ENCODE measurements around the gene S1PR1. TPM values are rescaled to one million over a fixed set of nuclear protein-coding genes. Genes with fewer than 3 reads are reported as not detected.

The S1PR1 gene
- total and polyA plus RNA-seq, 2 donors (not counting 3 experiments of a cell fraction or from before 2014, with no cell fraction given) = 137 to 387 TPM

- peaks cover 14% of the 10 kb centered on the region for H3K79me2 ChIP-seq (ENCODE audit: control insufficient read depth, insufficient read depth, low read length)
- H3K4me2 ChIP-seq (ENCODE audit: insufficient read depth, low read length) = no peak overlapping the region
- peaks cover 47% of the 10 kb centered on the region for H3K4me1 ChIP-seq (ENCODE audit: control insufficient read depth, extremely low read depth, insufficient read depth, low read length)
- H2AFZ ChIP-seq (ENCODE audit: low read depth, low read length) = no peak overlapping the region
- H4K20me1 ChIP-seq (replicated peaks; ENCODE audit: control insufficient read depth, extremely low read depth, insufficient read depth, low read length) = no peaks in the 10 kb centered on the region
- DNase-seq (ENCODE audit: low read depth, low spot score) = no peak
- no peak for FAIRE-seq
- POLR2A ChIA-PET = no interaction called here
- no peaks in the 10 kb centered on the region for H3K9me3 ChIP-seq (replicated peaks; ENCODE audit: control insufficient read depth, insufficient read depth, low read length)
- no peak overlapping the region for H3K27ac ChIP-seq (ENCODE audit: insufficient read depth, low read depth, low read length)
- no peaks in the 10 kb centered on the region for H3K9me1 ChIP-seq (replicated peaks; ENCODE audit: control insufficient read depth, extremely low read depth, insufficient read depth, low read length)
- CTCF ChIA-PET = interaction anchor here (12.2 kb wide), 1 partner anchor 43 kb away, joined by 368 read pairs; no protein-coding TSS in a partner anchor
- intact Hi-C loops (cut with micrococcal nuclease) (no loop called here), dilution Hi-C loops (cut with MboI; ENCODE audit: extremely low pct_ligation_motif_present, low sequenced_read_pairs) (no loop called here)
- TF ChIP-seq, protein P1, sequence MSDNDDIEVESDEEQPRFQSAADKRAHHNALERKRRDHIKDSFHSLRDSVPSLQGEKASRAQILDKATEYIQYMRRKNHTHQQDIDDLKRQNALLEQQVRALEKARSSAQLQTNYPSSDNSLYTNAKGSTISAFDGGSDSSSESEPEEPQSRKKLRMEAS (IDR thresholded peaks at IDR 0.05; ENCODE audit: insufficient read depth, insufficient read length) = no peak
- TF ChIP-seq POLR2A (IDR thresholded peaks at IDR 0.05; ENCODE audit: low read depth, low read length) (no peak), JUN (IDR thresholded peaks at IDR 0.05; ENCODE audit: borderline replicate concordance, insufficient read depth, insufficient read length, low read depth) (no peak), POLR2AphosphoS5 (IDR thresholded peaks at IDR 0.05; ENCODE audit: insufficient read depth, low read depth, low read length) (no peak), FOS (IDR thresholded peaks at IDR 0.05; ENCODE audit: borderline replicate concordance, insufficient read depth, low read length) (no peak), MYC (IDR thresholded peaks at IDR 0.05; ENCODE audit: low read depth, low read length) (no peak), EZH2 (IDR thresholded peaks at IDR 0.05; ENCODE audit: borderline replicate concordance, low read depth, low read length, severe bottlenecking) (no peak), GATA2 (IDR thresholded peaks at IDR 0.05; ENCODE audit: insufficient read depth, insufficient read length, low read depth, low read length) (no peak)
- TF ChIP-seq, protein P2, sequence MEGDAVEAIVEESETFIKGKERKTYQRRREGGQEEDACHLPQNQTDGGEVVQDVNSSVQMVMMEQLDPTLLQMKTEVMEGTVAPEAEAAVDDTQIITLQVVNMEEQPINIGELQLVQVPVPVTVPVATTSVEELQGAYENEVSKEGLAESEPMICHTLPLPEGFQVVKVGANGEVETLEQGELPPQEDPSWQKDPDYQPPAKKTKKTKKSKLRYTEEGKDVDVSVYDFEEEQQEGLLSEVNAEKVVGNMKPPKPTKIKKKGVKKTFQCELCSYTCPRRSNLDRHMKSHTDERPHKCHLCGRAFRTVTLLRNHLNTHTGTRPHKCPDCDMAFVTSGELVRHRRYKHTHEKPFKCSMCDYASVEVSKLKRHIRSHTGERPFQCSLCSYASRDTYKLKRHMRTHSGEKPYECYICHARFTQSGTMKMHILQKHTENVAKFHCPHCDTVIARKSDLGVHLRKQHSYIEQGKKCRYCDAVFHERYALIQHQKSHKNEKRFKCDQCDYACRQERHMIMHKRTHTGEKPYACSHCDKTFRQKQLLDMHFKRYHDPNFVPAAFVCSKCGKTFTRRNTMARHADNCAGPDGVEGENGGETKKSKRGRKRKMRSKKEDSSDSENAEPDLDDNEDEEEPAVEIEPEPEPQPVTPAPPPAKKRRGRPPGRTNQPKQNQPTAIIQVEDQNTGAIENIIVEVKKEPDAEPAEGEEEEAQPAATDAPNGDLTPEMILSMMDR (IDR thresholded peaks at IDR 0.05; ENCODE audit: extremely low read depth in 1 of 2, insufficient read depth in 1 of 2, low read depth in 1 of 2, low read length in 2 of 2) = no peak
- BruUV-seq (replicated peaks) = no TSS peak
- H3K9ac ChIP-seq (replicated peaks; ENCODE audit: extremely low read depth, insufficient read depth, low read length) = no peak overlapping the region
- no peaks in the 10 kb centered on the region for H3K27me3 ChIP-seq (ENCODE audit: control insufficient read depth in 2 of 2, insufficient read depth in 2 of 2, low read length in 2 of 2)
- no peak overlapping the region for H3K4me3 ChIP-seq (replicated peaks in 1 of 3; ENCODE audit: insufficient read depth in 1 of 3, low read depth in 1 of 3, low read length in 3 of 3)
- H3K36me3 ChIP-seq (ENCODE audit: control insufficient read depth in 2 of 2, extremely low read depth in 1 of 2, insufficient read depth in 2 of 2, low read length in 2 of 2) = peaks cover 2 to 4% of the 10 kb centered on the region in 2 experiments
Observed at GRCh38 chr1:101245246-101245927, 8.6 kb downstream of the S1PR1 start.

Data from endothelial cell of umbilical vein (primary cell).